Body of pancreas (tissue), 4 donors: ENCODE results near the gene SSR4.

ENCODE experiments used
- POLR2A ChIP-seq, 3 donors: fragments of 450-650 bp; IDR thresholded peaks; one replicate each; pipeline ENCODE4 v1.6.1; 2016; ENCODE audit warnings: antibody characterized with exemption in 3 of 3, mild to moderate bottlenecking in 2 of 3
- TF ChIP-seq, protein P1 (sequence below), 7 experiments: fragments of 450-650 bp in 4 of 7; fragments of 200-600 bp in 3 of 7; sonication (generic) in 3 of 7; IDR thresholded peaks; one replicate each; pipeline ENCODE4 v1.5.1; 2016 to 2019; ENCODE audit warnings: antibody characterized with exemption in 7 of 7

- TF ChIP-seq, protein P1, sequence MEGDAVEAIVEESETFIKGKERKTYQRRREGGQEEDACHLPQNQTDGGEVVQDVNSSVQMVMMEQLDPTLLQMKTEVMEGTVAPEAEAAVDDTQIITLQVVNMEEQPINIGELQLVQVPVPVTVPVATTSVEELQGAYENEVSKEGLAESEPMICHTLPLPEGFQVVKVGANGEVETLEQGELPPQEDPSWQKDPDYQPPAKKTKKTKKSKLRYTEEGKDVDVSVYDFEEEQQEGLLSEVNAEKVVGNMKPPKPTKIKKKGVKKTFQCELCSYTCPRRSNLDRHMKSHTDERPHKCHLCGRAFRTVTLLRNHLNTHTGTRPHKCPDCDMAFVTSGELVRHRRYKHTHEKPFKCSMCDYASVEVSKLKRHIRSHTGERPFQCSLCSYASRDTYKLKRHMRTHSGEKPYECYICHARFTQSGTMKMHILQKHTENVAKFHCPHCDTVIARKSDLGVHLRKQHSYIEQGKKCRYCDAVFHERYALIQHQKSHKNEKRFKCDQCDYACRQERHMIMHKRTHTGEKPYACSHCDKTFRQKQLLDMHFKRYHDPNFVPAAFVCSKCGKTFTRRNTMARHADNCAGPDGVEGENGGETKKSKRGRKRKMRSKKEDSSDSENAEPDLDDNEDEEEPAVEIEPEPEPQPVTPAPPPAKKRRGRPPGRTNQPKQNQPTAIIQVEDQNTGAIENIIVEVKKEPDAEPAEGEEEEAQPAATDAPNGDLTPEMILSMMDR (IDR thresholded peaks at IDR 0.05): no peak
- TF ChIP-seq POLR2A (IDR thresholded peaks at IDR 0.05): no peak
Measured at GRCh38 chrX:153769865-153770600, 24.4 kb upstream of the SSR4 start.
